Measurements from ENCODE around the gene ATP5F1D. TPM values are rescaled to one million over a fixed set of nuclear protein-coding genes. Genes with fewer than 3 reads are reported as not detected.

The ATP5F1D gene
- total RNA-seq, 2 experiments from 2014 or later = 193 to 194 TPM

- ChIA-PET POLR2A (no interaction called here), CTCF (no interaction called here)
Measured at GRCh38 chr19:1229056-1229923, 12.3 kb upstream of the ATP5F1D start.

GRCh38 chr19:1229924-1230782 lies 11.4 kb upstream of the ATP5F1D start:
- ChIA-PET CTCF (no interaction called here), POLR2A (no interaction called here)

GRCh38 chr19:1230783-1231489 lies 10.6 kb upstream of the ATP5F1D start:
- ChIA-PET POLR2A (no interaction called here), CTCF (no interaction called here)

GRCh38 chr19:1231729-1232637 lies 9.6 kb upstream of the ATP5F1D start:
- CTCF ChIA-PET = interaction anchor here (1.2 to 1.3 kb wide), 2 partner anchors 9 to 12 kb away, joined by 3 read pairs; no protein-coding TSS in a partner anchor
- POLR2A ChIA-PET = no interaction called here

- ChIA-PET POLR2A (no interaction called here), CTCF (interaction anchor here (1.2 to 1.3 kb wide), 2 partner anchors 10 to 11 kb away, joined by 3 read pairs; no protein-coding TSS in a partner anchor)
Measured at GRCh38 chr19:1232652-1233072, 8.9 kb upstream of the ATP5F1D start.

GRCh38 chr19:1233115-1233667 lies 8.4 kb upstream of the ATP5F1D start:
- POLR2A ChIA-PET = no interaction called here
- CTCF ChIA-PET = interaction anchor here (1.2 to 1.3 kb wide), 2 partner anchors 10 to 11 kb away, joined by 3 read pairs; no protein-coding TSS in a partner anchor

GRCh38 chr19:1234051-1234954 lies 7.2 kb upstream of the ATP5F1D start:
- CTCF ChIA-PET = interaction anchor here (1.0 kb wide), 1 partner anchor 18 kb away, joined by 3 read pairs; no protein-coding TSS in a partner anchor
- POLR2A ChIA-PET = no interaction called here

- ChIA-PET POLR2A (no interaction called here), CTCF (interaction anchor here (1.0 to 1.1 kb wide), 2 partner anchors 18 to 121 kb away, joined by 3 read pairs; no protein-coding TSS in a partner anchor)
Measured at GRCh38 chr19:1234955-1235380, 6.6 kb upstream of the ATP5F1D start.

GRCh38 chr19:1235625-1236538 lies 5.7 kb upstream of the ATP5F1D start:
- CTCF ChIA-PET = interaction anchor here (1.1 kb wide), 1 partner anchor 122 kb away, joined by 3 read pairs; no protein-coding TSS in a partner anchor

GRCh38 chr19:1236576-1236975 lies 5.0 kb upstream of the ATP5F1D start:
- POLR2A ChIA-PET = no interaction called here
- CTCF ChIA-PET = no interaction called here

More at GRCh38 chr19:1235625-1236538, 5.7 kb upstream of the ATP5F1D start:
- POLR2A ChIA-PET = no interaction called here

GRCh38 chr19:1237027-1237659 lies 4.4 kb upstream of the ATP5F1D start:
- CTCF ChIA-PET = no interaction called here
- POLR2A ChIA-PET = no interaction called here

GRCh38 chr19:1237754-1238368 lies 3.7 kb upstream of the ATP5F1D start, which contains the start of gene CBARP:
Gene CBARP, minus strand, starts transcription at chr19:1238005. Its CDS starts 1,905 bp downstream, at chr19:1236100.
- CTCF ChIA-PET = interaction anchor here (0.6 to 2.0 kb wide), 5 partner anchors 15 to 43 kb away, joined by 3 to 8 read pairs (median 4); no protein-coding TSS in a partner anchor
- POLR2A ChIA-PET = no interaction called here

GRCh38 chr19:1238369-1239303 lies 2.9 kb upstream of the ATP5F1D start:
- CTCF ChIA-PET = interaction anchor here (0.6 to 2.0 kb wide), 9 partner anchors 15 to 314 kb away, joined by 3 to 8 read pairs (median 4); no protein-coding TSS in a partner anchor
- POLR2A ChIA-PET = interaction anchor here (0.6 kb wide), 1 partner anchor 126 kb away, joined by 5 read pairs; no protein-coding TSS in a partner anchor

GRCh38 chr19:1239420-1239795 lies 2.1 kb upstream of the ATP5F1D start:
- POLR2A ChIA-PET = no interaction called here
- CTCF ChIA-PET = interaction anchor here (0.9 to 2.0 kb wide), 4 partner anchors 27 to 315 kb away, joined by 3 to 8 read pairs (median 4); no protein-coding TSS in a partner anchor
